Endothelial cell of umbilical vein (primary cell): ENCODE results near the gene TMPRSS3. TPM values are rescaled to one million over a fixed set of nuclear protein-coding genes. Genes with fewer than 3 reads are reported as not detected.

Experiments used
- BruUV-seq: library from RNA; stranded (reverse); fragments of 400-500 nt; replicated peaks from 2 replicates; lab custom pipeline; 2021; lab: Mats Ljungman, UMichigan
- CTCF ChIA-PET: fragments of 300-600, 350-600 bp; sonication (Branson Sonifier 250); formaldehyde crosslinking; loops from one replicate; lab custom pipeline; 2021; ENCODE audit warnings: antibody characterized with exemption, inconsistent platforms; lab: Charles Lee
- POLR2A ChIA-PET: fragments of 300-600, 350-600 bp; sonication (Branson Sonifier 250); formaldehyde crosslinking; loops from one replicate; lab custom pipeline; 2021; ENCODE audit warnings: antibody characterized with exemption, inconsistent platforms; lab: Charles Lee
- DNase-seq: peaks from one replicate; pipeline ENCODE4 v3.0.0-alpha.2; 2011; ENCODE audit warnings: low read depth, low spot score
- FAIRE-seq: peaks from 2 replicates; lab custom pipeline; 2011; peaks lifted over from hg19 to GRCh38; lab: Jason Lieb, UNC
- H2AFZ ChIP-seq: 2 replicates; pipeline ENCODE4 v1.6.0; 2012; ENCODE audit warnings: low read depth, low read length, control low read depth, inconsistent platforms
- H3K27ac ChIP-seq: 2 replicates; pipeline ENCODE4 v1.5.1; 2011; ENCODE audit warnings: low read depth, mild to moderate bottlenecking, control low read depth, low read length, moderate library complexity; ENCODE audit not compliant: insufficient read depth
- H3K27me3 ChIP-seq, 2 experiments: 2 replicates each; pipeline versions ENCODE4 v1.6.0 to v1.6.1; 2011; ENCODE audit warnings: low read length in 2 of 2, mixed read lengths in 1 of 2; ENCODE audit not compliant: control insufficient read depth in 2 of 2, insufficient read depth in 2 of 2
- H3K36me3 ChIP-seq, 2 experiments: 2 replicates in 1 of 2; 3 replicates in 1 of 2; pipeline ENCODE4 v1.5.1; 2011; ENCODE audit warnings: low read length in 2 of 2, mild to moderate bottlenecking in 1 of 2, moderate library complexity in 1 of 2; ENCODE audit not compliant: control insufficient read depth in 2 of 2, insufficient read depth in 2 of 2; ENCODE audit errors: extremely low read depth in 1 of 2
- H3K4me1 ChIP-seq: 3 replicates; pipeline ENCODE4 v1.5.1; 2011; ENCODE audit warnings: mild to moderate bottlenecking, low read length; ENCODE audit not compliant: control insufficient read depth, insufficient read depth; ENCODE audit errors: extremely low read depth
- H3K4me2 ChIP-seq: 2 replicates; pipeline ENCODE4 v1.6.1; 2011; ENCODE audit warnings: low read length, control low read depth, mixed read lengths; ENCODE audit not compliant: insufficient read depth
- H3K4me3 ChIP-seq, 3 experiments: fragments of 200-600 bp in 1 of 3; sonication (generic), shearing (Covaris generic) in 1 of 3; replicated peaks in 1 of 3; 2 replicates each; pipeline ENCODE4 v1.5.1; 2011 to 2016; ENCODE audit warnings: control low read depth in 3 of 3, low read length in 3 of 3, mild to moderate bottlenecking in 2 of 3, inconsistent platforms in 1 of 3, low read depth in 1 of 3, moderate library complexity in 1 of 3; ENCODE audit not compliant: insufficient read depth in 1 of 3
- H3K79me2 ChIP-seq: 2 replicates; pipeline ENCODE4 v1.6.0; 2012; ENCODE audit warnings: low read length, inconsistent platforms; ENCODE audit not compliant: control insufficient read depth, insufficient read depth
- H3K9ac ChIP-seq: replicated peaks from 2 replicates; pipeline ENCODE3; 2011; ENCODE audit warnings: low read length, control low read depth; ENCODE audit not compliant: insufficient read depth; ENCODE audit errors: extremely low read depth
- H3K9me1 ChIP-seq: replicated peaks from 3 replicates; pipeline ENCODE4 v1.6.0; 2011; ENCODE audit warnings: mild to moderate bottlenecking, low read length; ENCODE audit not compliant: control insufficient read depth, insufficient read depth; ENCODE audit errors: extremely low read depth
- H3K9me3 ChIP-seq: replicated peaks from 2 replicates; pipeline ENCODE4 v1.5.1; 2012; ENCODE audit warnings: low read length, inconsistent platforms; ENCODE audit not compliant: control insufficient read depth, insufficient read depth
- H4K20me1 ChIP-seq: replicated peaks from 2 replicates; pipeline ENCODE3; 2011; ENCODE audit warnings: mild to moderate bottlenecking, low read length; ENCODE audit not compliant: control insufficient read depth, insufficient read depth; ENCODE audit errors: extremely low read depth
- EZH2 ChIP-seq: IDR thresholded peaks from 2 replicates; pipeline ENCODE4 v1.6.1; 2012; ENCODE audit warnings: borderline replicate concordance, low read depth, mild to moderate bottlenecking, moderate library complexity, low read length, inconsistent platforms; ENCODE audit not compliant: severe bottlenecking
- FOS ChIP-seq: IDR thresholded peaks from 2 replicates; pipeline ENCODE4 v1.6.1; 2011; ENCODE audit warnings: mild to moderate bottlenecking, low read length, moderate library complexity, borderline replicate concordance; ENCODE audit not compliant: insufficient read depth
- GATA2 ChIP-seq: IDR thresholded peaks from 2 replicates; pipeline ENCODE4 v1.7.0; 2011; ENCODE audit warnings: low read depth, mild to moderate bottlenecking, moderate library complexity, mixed read lengths, low read length; ENCODE audit not compliant: insufficient read length, insufficient read depth
- JUN ChIP-seq: IDR thresholded peaks from 2 replicates; pipeline ENCODE4 v1.6.1; 2011; ENCODE audit warnings: borderline replicate concordance, low read depth; ENCODE audit not compliant: insufficient read length, insufficient read depth
- MAX ChIP-seq: IDR thresholded peaks from 2 replicates; pipeline ENCODE4 v1.6.1; 2011; ENCODE audit not compliant: insufficient read depth, insufficient read length
- MYC ChIP-seq: IDR thresholded peaks from one replicate; pipeline ENCODE4 v1.6.1; 2011; ENCODE audit warnings: mild to moderate bottlenecking, low read depth, low read length
- POLR2A ChIP-seq: IDR thresholded peaks from 2 replicates; pipeline ENCODE4 v1.6.1; 2012; ENCODE audit warnings: low read depth, mild to moderate bottlenecking, control low read depth, low read length
- POLR2AphosphoS5 ChIP-seq: IDR thresholded peaks from 2 replicates; pipeline ENCODE4 v1.6.1; 2012; ENCODE audit warnings: low read depth, mild to moderate bottlenecking, control low read depth, low read length, moderate library complexity; ENCODE audit not compliant: insufficient read depth
- dilution Hi-C: fragments of 300-500 bp; cut with MboI; formaldehyde crosslinking; loops from one replicate; pipeline ENCODE4 v1.15.0; 2019; ENCODE audit warnings: low sequenced_read_pairs; ENCODE audit not compliant: extremely low pct_ligation_motif_present
- intact Hi-C: fragments of 100-400 bp; cut with micrococcal nuclease; formaldehyde crosslinking; loops from one replicate; pipeline ENCODE4 v1.10.0; 2022
- polyA plus RNA-seq, 4 experiments: library from polyadenylated mRNA; depleted of rRNA in 3 of 4; stranded (reverse) in 3 of 4; unstranded in 1 of 4; fragments of >200 nt; gene quantifications; 2 replicates each; pipeline versions ENCODE4 v1.2.1 to v1.2.3, GENCODE V29; 2011 to 2012; ENCODE audit warnings: missing spikeins in 1 of 4
- total RNA-seq: library from RNA; stranded (reverse); gene quantifications from 2 replicates; pipeline ENCODE4 v1.2.3, GENCODE V29; 2021
- TF ChIP-seq, protein P1 (sequence below), 2 donors: IDR thresholded peaks; 1 replicate in 1 of 2; 2 replicates in 1 of 2; pipeline ENCODE4 v1.5.1; 2011; ENCODE audit warnings: low read length in 2 of 2, mild to moderate bottlenecking in 2 of 2, moderate library complexity in 2 of 2, control low read depth in 1 of 2, inconsistent platforms in 1 of 2, low read depth in 1 of 2; ENCODE audit not compliant: insufficient read depth in 1 of 2; ENCODE audit errors: extremely low read depth in 1 of 2

Gene TMPRSS3
- total and polyA plus RNA-seq, 2 donors (not counting 3 experiments of a cell fraction or from before 2014, with no cell fraction given): not detected

- BruUV-seq: no TSS peak
- H3K9me1 ChIP-seq: no peaks in the 10 kb centered on the region
Observed at GRCh38 chr21:42432695-42433094, 36.8 kb upstream of the TMPRSS3 start.

DNA sequence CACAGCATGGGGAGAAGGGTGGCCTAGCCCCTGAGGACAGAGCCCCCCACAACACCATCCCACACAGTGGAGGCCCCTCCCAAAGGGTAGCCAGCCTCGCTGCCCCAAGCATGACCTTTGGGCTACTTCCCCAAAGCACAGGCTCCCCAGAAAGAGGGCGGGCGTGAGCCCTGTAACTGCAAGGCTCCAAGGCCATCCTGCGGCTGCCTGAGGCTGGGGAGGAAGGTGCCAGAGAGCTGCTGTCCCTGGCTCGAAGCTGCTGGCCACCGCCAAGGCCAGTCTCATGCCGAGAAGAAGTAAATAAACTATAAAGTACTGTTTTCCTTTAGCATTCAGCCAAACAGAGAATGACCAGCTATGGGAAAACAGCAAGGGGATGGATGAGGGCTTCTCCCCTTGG is 35.3 kb upstream of the TMPRSS3 start:
- CTCF ChIA-PET: interaction anchor here (1.6 kb wide), 1 partner anchor 121 kb away, joined by 4 read pairs; no protein-coding TSS in a partner anchor
- POLR2A ChIA-PET: no interaction called here
- H3K36me3 ChIP-seq: no peaks in the 10 kb centered on the region
- TF ChIP-seq GATA2 (no peak), MYC (no peak), MAX (no peak), POLR2A (no peak), EZH2 (no peak), POLR2AphosphoS5 (no peak), JUN (no peak), FOS (no peak)
- TF ChIP-seq, protein P1, sequence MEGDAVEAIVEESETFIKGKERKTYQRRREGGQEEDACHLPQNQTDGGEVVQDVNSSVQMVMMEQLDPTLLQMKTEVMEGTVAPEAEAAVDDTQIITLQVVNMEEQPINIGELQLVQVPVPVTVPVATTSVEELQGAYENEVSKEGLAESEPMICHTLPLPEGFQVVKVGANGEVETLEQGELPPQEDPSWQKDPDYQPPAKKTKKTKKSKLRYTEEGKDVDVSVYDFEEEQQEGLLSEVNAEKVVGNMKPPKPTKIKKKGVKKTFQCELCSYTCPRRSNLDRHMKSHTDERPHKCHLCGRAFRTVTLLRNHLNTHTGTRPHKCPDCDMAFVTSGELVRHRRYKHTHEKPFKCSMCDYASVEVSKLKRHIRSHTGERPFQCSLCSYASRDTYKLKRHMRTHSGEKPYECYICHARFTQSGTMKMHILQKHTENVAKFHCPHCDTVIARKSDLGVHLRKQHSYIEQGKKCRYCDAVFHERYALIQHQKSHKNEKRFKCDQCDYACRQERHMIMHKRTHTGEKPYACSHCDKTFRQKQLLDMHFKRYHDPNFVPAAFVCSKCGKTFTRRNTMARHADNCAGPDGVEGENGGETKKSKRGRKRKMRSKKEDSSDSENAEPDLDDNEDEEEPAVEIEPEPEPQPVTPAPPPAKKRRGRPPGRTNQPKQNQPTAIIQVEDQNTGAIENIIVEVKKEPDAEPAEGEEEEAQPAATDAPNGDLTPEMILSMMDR (IDR thresholded peaks at IDR 0.05; ENCODE audit: extremely low read depth in 1 of 2, insufficient read depth in 1 of 2, low read depth in 1 of 2, low read length in 2 of 2): no peak
- DNase-seq: no peak
- H4K20me1 ChIP-seq: no peaks in the 10 kb centered on the region
- H3K9me1 ChIP-seq: no peaks in the 10 kb centered on the region
- BruUV-seq: no TSS peak
- no peak overlapping the region for H3K4me3 ChIP-seq
- H3K9ac ChIP-seq: no peak overlapping the region
- H3K4me1 ChIP-seq: no peaks in the 10 kb centered on the region
- no peak overlapping the region for H3K27ac ChIP-seq
- H3K79me2 ChIP-seq: no peaks in the 10 kb centered on the region
- H3K9me3 ChIP-seq: no peaks in the 10 kb centered on the region
- H3K4me2 ChIP-seq: no peak overlapping the region
- dilution Hi-C loops: no loop called here
- H3K27me3 ChIP-seq: peaks cover 12% of the 10 kb centered on the region in 2 experiments
- no peak overlapping the region for H2AFZ ChIP-seq
- FAIRE-seq: no peak
- intact Hi-C loops: no loop called here

More at GRCh38 chr21:42432695-42433094, 36.8 kb upstream of the TMPRSS3 start:
- dilution Hi-C loops: no loop called here
- Histone ChIP-seq H3K27me3 (peaks cover 4 to 5% of the 10 kb centered on the region in 2 experiments), H3K9me3 (no peaks in the 10 kb centered on the region), H3K36me3 (no peaks in the 10 kb centered on the region), H3K4me3 (no peak overlapping the region), H3K79me2 (no peaks in the 10 kb centered on the region), H3K4me2 (no peak overlapping the region), H3K9ac (no peak overlapping the region), H2AFZ (no peak overlapping the region), H3K27ac (no peak overlapping the region), H3K4me1 (no peaks in the 10 kb centered on the region), H4K20me1 (no peaks in the 10 kb centered on the region)
- ChIA-PET POLR2A (no interaction called here), CTCF (interaction anchor here (1.6 kb wide), 1 partner anchor 123 kb away, joined by 4 read pairs; no protein-coding TSS in a partner anchor)
- intact Hi-C loops: no loop called here
- TF ChIP-seq MYC (no peak), GATA2 (no peak), MAX (no peak)
- TF ChIP-seq, protein P1 (IDR thresholded peaks at IDR 0.05; ENCODE audit: extremely low read depth in 1 of 2, insufficient read depth in 1 of 2, low read depth in 1 of 2, low read length in 2 of 2): no peak
- no peak for FAIRE-seq
- DNase-seq: no peak
